ENCODE data around the gene RNF166. TPM values are rescaled to one million over a fixed set of nuclear protein-coding genes. Genes with fewer than 3 reads are reported as not detected.

RNF166 gene
- total RNA-seq, 1 experiment from 2014 or later = 16.5 TPM

GRCh38 chr16:88657371-88657770 is 48.8 kb downstream of the RNF166 start:
- no peak overlapping the region for H3K4me3 ChIP-seq
- no peak for DNase-seq
- no peaks in the 10 kb centered on the region for H3K36me3 ChIP-seq
- no peaks in the 10 kb centered on the region for H3K9me3 ChIP-seq
- H3K27me3 ChIP-seq = no peaks in the 10 kb centered on the region

GRCh38 chr16:88656291-88656980 is 49.8 kb downstream of the RNF166 start:
- Histone ChIP-seq H3K9me3 (no peaks in the 10 kb centered on the region), H3K27me3 (no peaks in the 10 kb centered on the region), H3K36me3 (no peaks in the 10 kb centered on the region), H3K4me3 (no peak overlapping the region)
- no peak for DNase-seq

- DNase-seq = no peak
- H3K27me3 ChIP-seq = no peaks in the 10 kb centered on the region
Measured at GRCh38 chr16:88655733-88656281, 50.4 kb downstream of the RNF166 start.

GRCh38 chr16:88655053-88655732 is 51.0 kb downstream of the RNF166 start:
- Histone ChIP-seq H3K36me3 (no peaks in the 10 kb centered on the region), H3K4me3 (no peak overlapping the region), H3K27me3 (no peaks in the 10 kb centered on the region), H3K9me3 (no peaks in the 10 kb centered on the region)
- no peak for DNase-seq

More at GRCh38 chr16:88655733-88656281, 50.4 kb downstream of the RNF166 start:
- Histone ChIP-seq H3K9me3 (no peaks in the 10 kb centered on the region), H3K36me3 (no peaks in the 10 kb centered on the region), H3K4me3 (no peak overlapping the region)

GRCh38 chr16:88654363-88655052 is 51.7 kb downstream of the RNF166 start:
- Histone ChIP-seq H3K36me3 (no peaks in the 10 kb centered on the region), H3K27me3 (no peaks in the 10 kb centered on the region), H3K4me3 (no peak overlapping the region), H3K9me3 (no peaks in the 10 kb centered on the region)
- DNase-seq = no peak

GRCh38 chr16:88653596-88654362 is 52.4 kb downstream of the RNF166 start:
- Histone ChIP-seq H3K9me3 (no peaks in the 10 kb centered on the region), H3K36me3 (no peaks in the 10 kb centered on the region), H3K4me3 (no peak overlapping the region), H3K27me3 (no peaks in the 10 kb centered on the region)
- no peak for DNase-seq

GRCh38 chr16:88653101-88653500 is 53.1 kb downstream of the RNF166 start:
- H3K9me3 ChIP-seq = no peaks in the 10 kb centered on the region
- no peak for DNase-seq
- H3K36me3 ChIP-seq = no peaks in the 10 kb centered on the region
- no peak overlapping the region for H3K4me3 ChIP-seq
- H3K27me3 ChIP-seq = no peaks in the 10 kb centered on the region

- DNase-seq = no peak
- no peaks in the 10 kb centered on the region for H3K36me3 ChIP-seq
- H3K9me3 ChIP-seq = no peaks in the 10 kb centered on the region
- H3K4me3 ChIP-seq = no peak overlapping the region
- H3K27me3 ChIP-seq = no peaks in the 10 kb centered on the region
Measured at GRCh38 chr16:88652762-88653063, 53.5 kb downstream of the RNF166 start.

GRCh38 chr16:88651989-88652761 is 54.0 kb downstream of the RNF166 start:
- DNase-seq = no peak
- no peaks in the 10 kb centered on the region for H3K36me3 ChIP-seq
- no peaks in the 10 kb centered on the region for H3K27me3 ChIP-seq
- no peaks in the 10 kb centered on the region for H3K9me3 ChIP-seq
- H3K4me3 ChIP-seq = no peak overlapping the region

GRCh38 chr16:88651276-88651988 is 54.8 kb downstream of the RNF166 start:
- DNase-seq = no peak
- Histone ChIP-seq H3K27me3 (no peaks in the 10 kb centered on the region), H3K9me3 (no peaks in the 10 kb centered on the region), H3K36me3 (no peaks in the 10 kb centered on the region), H3K4me3 (peak overlapping the region; percentile 14; the same call in 1 of the 2 replicates)

GRCh38 chr16:88650749-88651275 is 55.4 kb downstream of the RNF166 start, which contains the start of gene CYBA:
Gene CYBA (minus strand): TSS chr16:88651053. CDS start chr16:88651013, 40 bp downstream.
- no peaks in the 10 kb centered on the region for H3K36me3 ChIP-seq
- H3K27me3 ChIP-seq = no peaks in the 10 kb centered on the region
- peak; percentile 43 for DNase-seq
- H3K9me3 ChIP-seq = no peaks in the 10 kb centered on the region
- peak within 1 kb of the TSS; percentile 37 for H3K4me3 ChIP-seq

GRCh38 chr16:88649924-88650748 is 56.1 kb downstream of the RNF166 start:
- Histone ChIP-seq H3K36me3 (no peaks in the 10 kb centered on the region), H3K27me3 (no peaks in the 10 kb centered on the region), H3K4me3 (peak overlapping the region; percentile 37), H3K9me3 (no peaks in the 10 kb centered on the region)
- no peak for DNase-seq

GRCh38 chr16:88649195-88649923 is 56.8 kb downstream of the RNF166 start:
- no peak overlapping the region for H3K4me3 ChIP-seq
- no peaks in the 10 kb centered on the region for H3K27me3 ChIP-seq
- no peaks in the 10 kb centered on the region for H3K9me3 ChIP-seq
- no peaks in the 10 kb centered on the region for H3K36me3 ChIP-seq
- DNase-seq = no peak

All from MG63 (cell line).